SK-N-SH treated with all-trans-retinoic acid at 6 μM for 48 hours (cell line): ENCODE results near the gene RNF121.

ENCODE experiments used
- ARNTL ChIP-seq: fragments of 450-650 bp; formaldehyde crosslinking; IDR thresholded peaks from 2 replicates; pipeline ENCODE4 v1.5.0; 2020; ENCODE audit warnings: low read depth, mild to moderate bottlenecking, moderate library complexity, borderline replicate concordance
- PPARA ChIP-seq: fragments of 250-450 bp; sonication (Bioruptor Pico); IDR thresholded peaks from 2 replicates; pipeline ENCODE4 v1.5.0; 2020; ENCODE audit warnings: mild to moderate bottlenecking, borderline replicate concordance
- RARB ChIP-seq: fragments of 250-450 bp; sonication (Bioruptor Pico); IDR thresholded peaks from 2 replicates; pipeline ENCODE4 v1.8.0; 2021; ENCODE audit warnings: mild to moderate bottlenecking, moderate library complexity
- SNAI2 ChIP-seq: fragments of 250-450 bp; sonication (Bioruptor Pico); IDR thresholded peaks from 2 replicates; pipeline ENCODE4 v1.5.0; 2020; ENCODE audit warnings: mild to moderate bottlenecking, moderate library complexity
- TCF4 ChIP-seq: fragments of 250-450 bp; sonication (Bioruptor Pico); IDR thresholded peaks from 2 replicates; pipeline ENCODE4 v1.8.0; 2021; ENCODE audit warnings: mild to moderate bottlenecking, moderate library complexity, borderline replicate concordance
- ZNF565 ChIP-seq: fragments of 450-650 bp; formaldehyde crosslinking; conservative IDR thresholded peaks from 2 replicates; pipeline ENCODE4 v1.5.0; 2020; ENCODE audit warnings: low read depth, mild to moderate bottlenecking, moderate library complexity
- ZNF8 ChIP-seq: fragments of 450-650 bp; formaldehyde crosslinking; IDR thresholded peaks from 2 replicates; pipeline ENCODE4 v1.5.0; 2020; ENCODE audit warnings: mild to moderate bottlenecking, moderate library complexity
- TF ChIP-seq, protein P1 (sequence below): fragments of 250-450 bp; sonication (Bioruptor Pico); IDR thresholded peaks from 2 replicates; pipeline ENCODE4 v1.5.1; 2020; ENCODE audit warnings: low read depth, mild to moderate bottlenecking, moderate library complexity
- TF ChIP-seq, protein P2 (sequence below): fragments of 250-450 bp; sonication (Bioruptor Pico); IDR thresholded peaks from 2 replicates; pipeline ENCODE4 v1.8.0; 2020; ENCODE audit warnings: mild to moderate bottlenecking, moderate library complexity, borderline replicate concordance
- TF ChIP-seq, protein P3 (sequence below): fragments of 250-450 bp; sonication (Bioruptor Pico); IDR thresholded peaks from 2 replicates; pipeline ENCODE4 v1.5.0; 2020; ENCODE audit warnings: mild to moderate bottlenecking, moderate library complexity

DNA sequence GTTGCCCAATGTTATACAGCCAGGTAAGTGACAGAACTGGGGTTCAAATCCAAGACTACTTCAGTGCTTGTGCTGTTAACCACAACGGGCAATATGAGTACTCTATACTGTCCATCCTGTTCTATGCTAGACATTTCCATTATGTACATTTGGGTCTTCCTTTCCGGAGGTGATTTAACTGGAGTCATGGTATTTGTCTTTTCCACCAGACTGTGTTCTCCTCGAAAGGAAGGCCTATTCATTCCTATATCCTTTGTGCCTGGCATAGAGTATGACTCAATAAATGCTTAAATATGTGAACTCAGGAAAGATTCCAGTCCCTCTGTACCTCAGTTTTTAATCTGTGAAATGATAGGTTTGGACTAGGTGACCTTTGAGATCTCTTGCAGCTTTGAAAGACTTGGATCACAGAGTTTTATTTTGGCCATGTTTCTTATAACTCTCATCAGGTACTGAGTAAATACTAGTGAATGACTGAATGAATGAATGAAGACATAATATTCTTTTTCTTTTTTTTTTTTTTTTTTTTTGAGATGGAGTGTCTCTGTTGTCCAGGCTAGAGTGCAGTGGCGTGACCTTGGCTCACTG is 6.6 kb downstream of the RNF121 start:
- TF ChIP-seq, protein P1, sequence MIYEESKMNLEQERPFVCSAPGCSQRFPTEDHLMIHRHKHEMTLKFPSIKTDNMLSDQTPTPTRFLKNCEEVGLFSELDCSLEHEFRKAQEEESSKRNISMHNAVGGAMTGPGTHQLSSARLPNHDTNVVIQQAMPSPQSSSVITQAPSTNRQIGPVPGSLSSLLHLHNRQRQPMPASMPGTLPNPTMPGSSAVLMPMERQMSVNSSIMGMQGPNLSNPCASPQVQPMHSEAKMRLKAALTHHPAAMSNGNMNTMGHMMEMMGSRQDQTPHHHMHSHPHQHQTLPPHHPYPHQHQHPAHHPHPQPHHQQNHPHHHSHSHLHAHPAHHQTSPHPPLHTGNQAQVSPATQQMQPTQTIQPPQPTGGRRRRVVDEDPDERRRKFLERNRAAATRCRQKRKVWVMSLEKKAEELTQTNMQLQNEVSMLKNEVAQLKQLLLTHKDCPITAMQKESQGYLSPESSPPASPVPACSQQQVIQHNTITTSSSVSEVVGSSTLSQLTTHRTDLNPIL = no peak
- TF ChIP-seq RARB = no peak
- no peak for TF ChIP-seq ZNF8 (CRISPR knock-in tag)
- TF ChIP-seq, protein P2, sequence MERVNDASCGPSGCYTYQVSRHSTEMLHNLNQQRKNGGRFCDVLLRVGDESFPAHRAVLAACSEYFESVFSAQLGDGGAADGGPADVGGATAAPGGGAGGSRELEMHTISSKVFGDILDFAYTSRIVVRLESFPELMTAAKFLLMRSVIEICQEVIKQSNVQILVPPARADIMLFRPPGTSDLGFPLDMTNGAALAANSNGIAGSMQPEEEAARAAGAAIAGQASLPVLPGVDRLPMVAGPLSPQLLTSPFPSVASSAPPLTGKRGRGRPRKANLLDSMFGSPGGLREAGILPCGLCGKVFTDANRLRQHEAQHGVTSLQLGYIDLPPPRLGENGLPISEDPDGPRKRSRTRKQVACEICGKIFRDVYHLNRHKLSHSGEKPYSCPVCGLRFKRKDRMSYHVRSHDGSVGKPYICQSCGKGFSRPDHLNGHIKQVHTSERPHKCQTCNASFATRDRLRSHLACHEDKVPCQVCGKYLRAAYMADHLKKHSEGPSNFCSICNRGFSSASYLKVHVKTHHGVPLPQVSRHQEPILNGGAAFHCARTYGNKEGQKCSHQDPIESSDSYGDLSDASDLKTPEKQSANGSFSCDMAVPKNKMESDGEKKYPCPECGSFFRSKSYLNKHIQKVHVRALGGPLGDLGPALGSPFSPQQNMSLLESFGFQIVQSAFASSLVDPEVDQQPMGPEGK (CRISPR knock-in tag) = no peak
- TF ChIP-seq ZNF565 (CRISPR knock-in tag) = no peak
- TF ChIP-seq SNAI2 (CRISPR knock-in tag) = no peak
- no peak for TF ChIP-seq TCF4 (CRISPR knock-in tag)
- TF ChIP-seq, protein P3, sequence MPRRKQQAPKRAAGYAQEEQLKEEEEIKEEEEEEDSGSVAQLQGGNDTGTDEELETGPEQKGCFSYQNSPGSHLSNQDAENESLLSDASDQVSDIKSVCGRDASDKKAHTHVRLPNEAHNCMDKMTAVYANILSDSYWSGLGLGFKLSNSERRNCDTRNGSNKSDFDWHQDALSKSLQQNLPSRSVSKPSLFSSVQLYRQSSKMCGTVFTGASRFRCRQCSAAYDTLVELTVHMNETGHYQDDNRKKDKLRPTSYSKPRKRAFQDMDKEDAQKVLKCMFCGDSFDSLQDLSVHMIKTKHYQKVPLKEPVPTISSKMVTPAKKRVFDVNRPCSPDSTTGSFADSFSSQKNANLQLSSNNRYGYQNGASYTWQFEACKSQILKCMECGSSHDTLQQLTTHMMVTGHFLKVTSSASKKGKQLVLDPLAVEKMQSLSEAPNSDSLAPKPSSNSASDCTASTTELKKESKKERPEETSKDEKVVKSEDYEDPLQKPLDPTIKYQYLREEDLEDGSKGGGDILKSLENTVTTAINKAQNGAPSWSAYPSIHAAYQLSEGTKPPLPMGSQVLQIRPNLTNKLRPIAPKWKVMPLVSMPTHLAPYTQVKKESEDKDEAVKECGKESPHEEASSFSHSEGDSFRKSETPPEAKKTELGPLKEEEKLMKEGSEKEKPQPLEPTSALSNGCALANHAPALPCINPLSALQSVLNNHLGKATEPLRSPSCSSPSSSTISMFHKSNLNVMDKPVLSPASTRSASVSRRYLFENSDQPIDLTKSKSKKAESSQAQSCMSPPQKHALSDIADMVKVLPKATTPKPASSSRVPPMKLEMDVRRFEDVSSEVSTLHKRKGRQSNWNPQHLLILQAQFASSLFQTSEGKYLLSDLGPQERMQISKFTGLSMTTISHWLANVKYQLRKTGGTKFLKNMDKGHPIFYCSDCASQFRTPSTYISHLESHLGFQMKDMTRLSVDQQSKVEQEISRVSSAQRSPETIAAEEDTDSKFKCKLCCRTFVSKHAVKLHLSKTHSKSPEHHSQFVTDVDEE (CRISPR knock-in tag) = no peak
- no peak for TF ChIP-seq PPARA
- TF ChIP-seq ARNTL (CRISPR knock-in tag) = no peak
